Measurements from ENCODE around the gene CAV2.

Gene CAV2

DNA sequence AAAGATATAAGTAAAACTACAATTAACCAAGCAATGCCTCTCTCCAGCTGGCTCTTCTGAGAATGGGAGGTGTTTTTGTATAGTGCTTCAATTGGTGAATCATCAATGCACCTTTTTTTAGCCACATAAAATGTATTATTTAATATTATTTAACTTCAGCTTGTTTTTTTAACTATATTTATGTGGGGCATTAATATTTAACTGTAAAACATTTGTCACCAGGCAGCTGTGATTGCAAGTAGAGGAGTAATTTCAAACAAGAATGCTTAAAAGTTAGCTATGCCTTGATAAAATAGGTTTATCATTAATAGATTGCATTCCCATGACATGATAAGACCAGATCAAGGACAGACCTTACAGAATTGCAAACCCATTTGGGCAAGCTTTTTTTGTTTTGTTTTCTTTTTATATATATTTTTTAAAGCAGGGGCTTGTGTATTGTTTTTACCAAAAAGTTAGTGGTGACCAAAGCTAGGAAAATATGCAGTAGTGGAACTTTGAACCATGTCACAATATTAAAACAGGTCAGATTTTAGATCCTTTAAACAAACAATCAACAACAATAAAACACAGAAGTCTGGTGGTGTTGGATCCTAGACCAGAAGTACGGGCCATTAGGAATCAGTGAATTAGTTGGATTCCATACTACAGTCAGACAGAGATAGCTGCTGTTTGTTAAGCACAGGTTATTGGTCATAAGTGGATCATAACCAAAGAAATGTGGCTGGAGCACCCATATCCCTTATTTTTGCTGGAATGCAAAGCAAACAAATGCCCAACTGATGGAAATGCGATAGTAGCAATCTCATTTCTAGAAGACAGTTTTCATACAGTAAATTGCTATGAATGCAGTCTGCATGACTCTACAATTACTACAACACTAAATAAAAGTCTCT, 2.9 kb downstream of the CAV2 start:
- Histone ChIP-seq H3K4me1 (ENCODE audit: control insufficient read depth in 2 of 2, insufficient read depth in 1 of 2, low read depth in 1 of 2, low read length in 2 of 2) (peaks cover 2 to 9% of the 10 kb centered on the region in 2 donors), H3K9me3 (replicated peaks in 1 of 2; ENCODE audit: control insufficient read depth in 2 of 2, insufficient read depth in 1 of 2, low read depth in 1 of 2, low read length in 2 of 2) (no peaks in the 10 kb centered on the region), H3K36me3 (replicated peaks in 1 of 2; ENCODE audit: control insufficient read depth in 2 of 2, insufficient read depth in 2 of 2, low read length in 2 of 2) (no peaks in the 10 kb centered on the region), H3K79me1 (ENCODE audit: low read depth, low read length) (peaks cover 2% of the 10 kb centered on the region), H2BK12ac (ENCODE audit: low read length) (no peak overlapping the region), H3K14ac (ENCODE audit: low read length) (no peak overlapping the region), H2AFZ (ENCODE audit: low read length) (no peak overlapping the region), H3K9ac (ENCODE audit: low read depth, low read length, poor library complexity) (no peak overlapping the region), H4K8ac (ENCODE audit: low read depth, low read length) (no peak overlapping the region), H3K4ac (ENCODE audit: low read length) (no peak overlapping the region), H2BK120ac (ENCODE audit: low read depth, low read length) (no peak overlapping the region), H3K27me3 (ENCODE audit: control insufficient read depth in 3 of 3, insufficient read depth in 3 of 3, low read depth in 1 of 3, low read length in 3 of 3) (peaks cover 0 to 22% (median 21%) of the 10 kb centered on the region in 3 experiments), H2BK5ac (ENCODE audit: low read length) (no peak overlapping the region), H2AK5ac (ENCODE audit: low read depth, low read length) (no peak overlapping the region), H4K91ac (ENCODE audit: low read depth, low read length, poor library complexity) (no peak overlapping the region), H3K27ac (replicated peaks; ENCODE audit: low read length) (no peak overlapping the region), H2BK15ac (ENCODE audit: low read length) (no peak overlapping the region), H3K4me2 (ENCODE audit: insufficient read depth, low read length, poor library complexity, severe bottlenecking) (no peak overlapping the region), H3K18ac (ENCODE audit: low read length) (no peak overlapping the region), H3K4me3 (ENCODE audit: low read length in 2 of 2) (no peak overlapping the region), H3K23ac (ENCODE audit: low read depth, low read length, poor library complexity) (no peak overlapping the region)
- no CpG with 5 or more reads among the region's 2 CpGs for WGBS, 2 donors (ENCODE audit: extremely low coverage in 2 of 2, insufficient read length in 2 of 2, insufficient replicate concordance in 1 of 2)
- no peak for DNase-seq (ENCODE audit: low spot score)

DNA sequence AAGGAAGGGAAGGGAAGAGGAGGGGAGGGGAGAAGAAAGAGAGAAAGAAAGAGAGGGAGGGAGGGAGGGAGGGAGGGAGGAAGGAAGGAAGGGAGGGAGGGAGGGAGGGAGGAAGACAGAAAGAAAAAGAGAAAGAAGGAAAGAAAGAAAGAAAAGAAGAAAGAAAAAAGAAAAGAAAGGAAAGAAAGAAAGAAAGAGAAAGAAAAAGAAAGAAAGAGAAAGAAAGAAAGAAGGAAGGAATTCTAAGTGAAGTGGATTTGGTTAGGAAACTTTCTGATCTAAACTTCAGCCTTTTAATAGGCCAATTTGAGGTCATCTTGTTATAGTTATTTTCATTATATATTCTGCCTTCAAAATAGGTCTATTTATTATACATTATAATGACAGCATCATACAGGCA, 4.3 kb downstream of the CAV2 start:
- H3K14ac ChIP-seq (ENCODE audit: low read length), result no peak overlapping the region
- H4K91ac ChIP-seq (ENCODE audit: low read depth, low read length, poor library complexity), result no peak overlapping the region
- H2BK120ac ChIP-seq (ENCODE audit: low read depth, low read length), result no peak overlapping the region
- no peaks in the 10 kb centered on the region for H3K36me3 ChIP-seq (replicated peaks in 1 of 2; ENCODE audit: control insufficient read depth in 2 of 2, insufficient read depth in 2 of 2, low read length in 2 of 2)
- no peak for DNase-seq (ENCODE audit: low spot score)
- H3K9ac ChIP-seq (ENCODE audit: low read depth, low read length, poor library complexity), result no peak overlapping the region
- peaks cover 2 to 9% of the 10 kb centered on the region in 2 donors for H3K4me1 ChIP-seq (ENCODE audit: control insufficient read depth in 2 of 2, insufficient read depth in 1 of 2, low read depth in 1 of 2, low read length in 2 of 2)
- H3K18ac ChIP-seq (ENCODE audit: low read length), result no peak overlapping the region
- no peak overlapping the region for H2AFZ ChIP-seq (ENCODE audit: low read length)
- peaks cover 0 to 22% (median 21%) of the 10 kb centered on the region in 3 experiments for H3K27me3 ChIP-seq (ENCODE audit: control insufficient read depth in 3 of 3, insufficient read depth in 3 of 3, low read depth in 1 of 3, low read length in 3 of 3)
- H3K9me3 ChIP-seq (replicated peaks in 1 of 2; ENCODE audit: control insufficient read depth in 2 of 2, insufficient read depth in 1 of 2, low read depth in 1 of 2, low read length in 2 of 2), result no peaks in the 10 kb centered on the region
- no peak overlapping the region for H3K4ac ChIP-seq (ENCODE audit: low read length)
- no peak overlapping the region for H3K4me2 ChIP-seq (ENCODE audit: insufficient read depth, low read length, poor library complexity, severe bottlenecking)
- H3K79me1 ChIP-seq (ENCODE audit: low read depth, low read length), result no peaks in the 10 kb centered on the region
- H2BK15ac ChIP-seq (ENCODE audit: low read length), result no peak overlapping the region
- H2BK5ac ChIP-seq (ENCODE audit: low read length), result no peak overlapping the region
- no peak overlapping the region for H2BK12ac ChIP-seq (ENCODE audit: low read length)
- no peak overlapping the region for H4K8ac ChIP-seq (ENCODE audit: low read depth, low read length)
- H3K4me3 ChIP-seq (ENCODE audit: low read length in 2 of 2), result no peak overlapping the region
- no peak overlapping the region for H2AK5ac ChIP-seq (ENCODE audit: low read depth, low read length)
- H3K23ac ChIP-seq (ENCODE audit: low read depth, low read length, poor library complexity), result no peak overlapping the region
- H3K27ac ChIP-seq (replicated peaks; ENCODE audit: low read length), result no peak overlapping the region

DNA sequence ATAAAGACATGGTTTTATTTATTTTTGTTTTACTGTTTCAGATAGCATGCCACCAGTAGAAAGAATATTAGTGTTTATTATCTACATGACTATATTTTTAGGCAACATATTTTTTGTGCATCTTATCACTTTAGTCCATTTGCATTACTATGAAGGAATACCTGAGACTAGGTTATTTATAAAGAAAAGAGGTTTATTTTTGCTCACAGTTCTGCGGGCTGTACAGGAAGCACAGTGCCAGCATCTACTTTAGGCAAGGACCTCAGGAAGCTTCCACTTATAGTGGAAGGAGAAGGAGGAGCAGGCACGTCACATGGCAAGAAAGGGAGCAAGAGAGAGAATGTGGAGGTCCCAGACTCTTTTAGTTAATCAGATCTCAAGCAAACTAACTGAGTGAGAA, 5.7 kb downstream of the CAV2 start:
- Histone ChIP-seq H2BK15ac (ENCODE audit: low read length) (no peak overlapping the region), H3K79me1 (ENCODE audit: low read depth, low read length) (no peaks in the 10 kb centered on the region), H3K23ac (ENCODE audit: low read depth, low read length, poor library complexity) (no peak overlapping the region), H2BK12ac (ENCODE audit: low read length) (no peak overlapping the region), H3K9ac (ENCODE audit: low read depth, low read length, poor library complexity) (no peak overlapping the region), H3K36me3 (replicated peaks in 1 of 2; ENCODE audit: control insufficient read depth in 2 of 2, insufficient read depth in 2 of 2, low read length in 2 of 2) (no peaks in the 10 kb centered on the region), H3K27ac (replicated peaks; ENCODE audit: low read length) (no peak overlapping the region), H3K18ac (ENCODE audit: low read length) (no peak overlapping the region), H3K4me3 (ENCODE audit: low read length in 2 of 2) (no peak overlapping the region), H4K8ac (ENCODE audit: low read depth, low read length) (no peak overlapping the region), H2AFZ (ENCODE audit: low read length) (no peak overlapping the region), H3K4me2 (ENCODE audit: insufficient read depth, low read length, poor library complexity, severe bottlenecking) (no peak overlapping the region), H3K4me1 (ENCODE audit: control insufficient read depth in 2 of 2, insufficient read depth in 1 of 2, low read depth in 1 of 2, low read length in 2 of 2) (peaks cover 2 to 6% of the 10 kb centered on the region in 2 donors), H3K4ac (ENCODE audit: low read length) (no peak overlapping the region), H2BK5ac (ENCODE audit: low read length) (no peak overlapping the region), H3K9me3 (replicated peaks in 1 of 2; ENCODE audit: control insufficient read depth in 2 of 2, insufficient read depth in 1 of 2, low read depth in 1 of 2, low read length in 2 of 2) (no peaks in the 10 kb centered on the region), H3K14ac (ENCODE audit: low read length) (no peak overlapping the region), H4K91ac (ENCODE audit: low read depth, low read length, poor library complexity) (no peak overlapping the region), H2BK120ac (ENCODE audit: low read depth, low read length) (no peak overlapping the region), H3K27me3 (ENCODE audit: control insufficient read depth in 3 of 3, insufficient read depth in 3 of 3, low read depth in 1 of 3, low read length in 3 of 3) (peaks cover 0 to 11% (median 9%) of the 10 kb centered on the region in 3 experiments), H2AK5ac (ENCODE audit: low read depth, low read length) (no peak overlapping the region)
- DNase-seq (ENCODE audit: low spot score), result no peak
- WGBS, 2 donors (ENCODE audit: extremely low coverage in 2 of 2, insufficient read length in 2 of 2, insufficient replicate concordance in 1 of 2), result no CpG with 5 or more reads among the region's 2 CpGs

DNA sequence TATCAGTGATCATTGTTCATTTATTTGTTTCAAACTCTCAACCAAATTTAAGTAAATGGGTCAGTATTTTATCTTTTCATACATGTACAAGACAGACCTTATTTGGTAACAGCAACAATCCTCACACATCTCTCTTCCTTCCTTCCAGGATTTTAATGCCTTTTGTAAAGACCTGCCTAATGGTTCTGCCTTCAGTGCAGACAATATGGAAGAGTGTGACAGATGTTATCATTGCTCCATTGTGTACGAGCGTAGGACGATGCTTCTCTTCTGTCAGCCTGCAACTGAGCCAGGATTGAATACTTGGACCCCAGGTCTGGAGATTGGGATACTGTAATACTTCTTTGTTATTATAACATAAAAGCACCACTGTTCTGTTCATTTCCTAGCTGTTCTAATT, 6.3 kb downstream of the CAV2 start:
- Histone ChIP-seq H2BK15ac (ENCODE audit: low read length) (no peak overlapping the region), H3K4ac (ENCODE audit: low read length) (no peak overlapping the region), H2AFZ (ENCODE audit: low read length) (no peak overlapping the region), H3K27ac (replicated peaks; ENCODE audit: low read length) (no peak overlapping the region), H3K18ac (ENCODE audit: low read length) (no peak overlapping the region), H3K9me3 (replicated peaks in 1 of 2; ENCODE audit: control insufficient read depth in 2 of 2, insufficient read depth in 1 of 2, low read depth in 1 of 2, low read length in 2 of 2) (no peaks in the 10 kb centered on the region), H3K27me3 (ENCODE audit: control insufficient read depth in 3 of 3, insufficient read depth in 3 of 3, low read depth in 1 of 3, low read length in 3 of 3) (peaks cover 0 to 5% (median 4%) of the 10 kb centered on the region in 3 experiments), H3K9ac (ENCODE audit: low read depth, low read length, poor library complexity) (no peak overlapping the region), H4K8ac (ENCODE audit: low read depth, low read length) (no peak overlapping the region), H2AK5ac (ENCODE audit: low read depth, low read length) (no peak overlapping the region), H3K36me3 (replicated peaks in 1 of 2; ENCODE audit: control insufficient read depth in 2 of 2, insufficient read depth in 2 of 2, low read length in 2 of 2) (no peaks in the 10 kb centered on the region), H3K23ac (ENCODE audit: low read depth, low read length, poor library complexity) (no peak overlapping the region), H3K79me1 (ENCODE audit: low read depth, low read length) (no peaks in the 10 kb centered on the region), H3K4me2 (ENCODE audit: insufficient read depth, low read length, poor library complexity, severe bottlenecking) (no peak overlapping the region), H2BK12ac (ENCODE audit: low read length) (no peak overlapping the region), H3K4me3 (ENCODE audit: low read length in 2 of 2) (no peak overlapping the region), H2BK120ac (ENCODE audit: low read depth, low read length) (no peak overlapping the region), H2BK5ac (ENCODE audit: low read length) (no peak overlapping the region), H3K4me1 (ENCODE audit: control insufficient read depth in 2 of 2, insufficient read depth in 1 of 2, low read depth in 1 of 2, low read length in 2 of 2) (peaks cover under 1% of the 10 kb centered on the region in 2 donors), H3K14ac (ENCODE audit: low read length) (no peak overlapping the region), H4K91ac (ENCODE audit: low read depth, low read length, poor library complexity) (no peak overlapping the region)
- no CpG with 5 or more reads among the region's 3 CpGs for WGBS, 2 donors (ENCODE audit: extremely low coverage in 2 of 2, insufficient read length in 2 of 2, insufficient replicate concordance in 1 of 2)
- DNase-seq (ENCODE audit: low spot score), result no peak

Data from neuronal stem cell (in vitro differentiated cells).